Measurements from ENCODE around the gene SHH.

The SHH gene

DNA sequence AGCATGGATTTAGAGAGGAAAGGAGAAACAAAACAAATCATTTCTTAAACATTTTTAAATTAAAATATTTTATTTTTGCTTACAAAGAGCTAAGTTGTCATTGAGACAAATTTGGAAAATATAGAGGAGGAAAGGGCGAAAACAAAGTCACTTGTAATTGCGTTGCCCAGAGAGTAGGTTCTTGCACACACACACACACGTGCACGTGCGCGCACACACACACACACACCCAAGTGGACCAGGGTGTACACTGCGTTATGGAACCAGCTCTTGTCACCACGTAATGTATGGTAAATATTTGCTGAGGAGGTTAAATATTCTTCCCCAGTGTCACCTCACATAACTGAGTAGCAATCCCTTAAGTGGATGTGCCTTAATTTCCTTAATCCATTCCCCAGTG, 21.6 kb downstream of the SHH start:
- no peak for DNase-seq

DNA sequence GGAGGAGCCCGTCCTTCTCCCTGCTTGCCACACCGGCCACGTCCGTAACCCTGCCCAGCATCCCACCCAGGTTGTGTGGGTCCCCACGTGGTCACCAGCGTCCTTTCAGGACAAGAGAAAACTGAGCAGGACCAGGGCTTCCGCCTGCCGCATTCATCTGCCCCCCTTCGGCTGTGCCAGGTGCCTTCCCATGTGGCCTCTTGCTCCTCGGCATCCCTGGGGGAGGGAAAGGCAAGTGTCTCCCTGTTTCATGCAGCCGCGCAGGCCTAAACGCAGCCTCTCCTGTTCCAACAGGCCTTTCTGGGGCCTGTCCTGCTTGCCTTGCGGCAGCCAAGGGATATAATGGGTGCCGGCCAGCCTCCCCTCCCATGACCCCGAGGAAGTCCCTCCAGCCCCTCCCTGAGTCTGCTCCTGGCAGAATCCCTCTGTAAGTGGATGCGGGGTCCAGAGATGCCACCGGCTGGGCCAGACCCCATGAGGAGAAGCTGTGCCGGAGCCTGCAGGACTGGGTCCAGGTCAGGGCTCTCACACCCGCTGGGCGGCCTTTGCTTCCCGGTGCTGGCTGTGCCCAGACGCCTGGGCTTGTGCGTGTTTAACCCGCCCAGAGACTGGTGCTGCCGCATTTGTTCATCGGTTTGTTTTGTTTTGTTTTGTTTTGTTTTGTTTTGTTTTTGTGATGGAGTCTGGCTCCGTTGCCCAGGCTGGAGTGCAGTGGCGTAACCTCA, 23.1 kb downstream of the SHH start:
- DNase-seq: no peak

DNA sequence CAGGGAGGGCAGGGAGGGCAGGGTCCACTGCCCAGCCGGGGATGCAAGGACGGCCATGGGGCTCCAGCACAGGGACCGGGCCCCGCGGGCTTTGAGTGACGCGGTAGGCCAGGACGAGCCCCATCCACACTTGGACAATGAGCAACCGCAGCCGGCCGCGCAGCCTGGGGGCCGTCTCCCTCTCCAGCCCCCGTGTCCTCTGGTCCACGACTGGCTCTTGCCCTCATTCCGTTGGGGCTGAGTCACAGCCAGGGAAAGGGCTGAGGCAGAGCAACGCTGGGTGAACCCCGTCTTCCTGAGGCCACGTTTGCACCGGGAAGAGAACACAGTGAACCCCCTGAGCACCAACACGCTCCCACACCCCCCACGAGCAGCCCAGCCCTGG, 23.7 kb downstream of the SHH start:
- DNase-seq: no peak

DNA sequence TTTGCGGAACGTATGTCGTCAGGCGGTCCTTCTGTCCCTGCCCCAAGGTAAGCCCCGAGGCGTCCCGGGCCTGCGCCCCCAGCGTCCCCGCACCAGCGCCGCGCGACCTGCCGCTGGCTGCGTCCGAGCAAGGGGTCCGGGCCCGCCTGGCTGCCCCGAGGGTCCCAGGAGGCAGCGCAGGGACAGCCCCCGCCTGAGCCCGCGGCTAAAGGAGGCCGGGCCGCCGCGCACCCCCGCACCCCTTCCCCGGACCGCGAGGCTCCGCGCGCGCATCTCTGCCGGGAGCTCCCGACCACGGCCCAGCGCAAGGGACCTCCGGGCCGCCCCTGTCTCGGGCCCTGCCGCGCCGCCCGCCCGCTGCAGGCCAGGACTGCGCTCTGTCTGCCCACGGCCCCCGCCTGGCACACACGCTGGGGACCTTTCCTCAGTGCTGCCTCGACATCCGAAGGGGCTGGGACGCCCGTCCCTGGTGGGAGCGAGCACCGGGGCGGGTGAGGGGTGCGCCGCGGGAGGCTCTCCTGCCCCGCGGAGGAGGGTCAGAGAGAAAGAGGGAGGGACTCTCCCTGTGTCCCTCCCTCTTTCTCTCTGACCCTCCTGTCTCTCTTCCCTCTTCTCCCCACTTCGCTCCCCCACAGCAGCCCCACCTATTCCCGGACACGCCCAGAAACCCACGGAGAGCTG, 25.0 kb downstream of the SHH start:
- no peak for DNase-seq

DNA sequence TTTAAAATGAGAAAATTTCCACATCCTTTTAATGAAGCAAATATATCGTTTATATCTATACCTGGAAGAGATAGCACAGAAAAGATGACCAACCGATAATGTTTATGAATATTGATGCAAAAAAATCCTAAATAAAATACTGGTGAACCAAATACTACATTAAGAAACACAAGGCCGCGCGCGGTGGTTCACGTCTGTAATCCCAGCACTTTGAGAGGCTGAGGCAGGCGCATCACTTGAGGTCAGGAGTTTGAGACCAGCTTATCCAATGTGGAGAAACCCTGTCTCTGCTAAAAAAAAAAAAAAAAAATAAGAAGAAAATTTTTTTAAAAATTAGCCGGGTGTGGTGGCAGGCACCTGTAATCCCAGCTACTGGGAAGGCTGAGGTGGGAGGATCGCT, 25.8 kb downstream of the SHH start:
- DNase-seq: no peak

DNA sequence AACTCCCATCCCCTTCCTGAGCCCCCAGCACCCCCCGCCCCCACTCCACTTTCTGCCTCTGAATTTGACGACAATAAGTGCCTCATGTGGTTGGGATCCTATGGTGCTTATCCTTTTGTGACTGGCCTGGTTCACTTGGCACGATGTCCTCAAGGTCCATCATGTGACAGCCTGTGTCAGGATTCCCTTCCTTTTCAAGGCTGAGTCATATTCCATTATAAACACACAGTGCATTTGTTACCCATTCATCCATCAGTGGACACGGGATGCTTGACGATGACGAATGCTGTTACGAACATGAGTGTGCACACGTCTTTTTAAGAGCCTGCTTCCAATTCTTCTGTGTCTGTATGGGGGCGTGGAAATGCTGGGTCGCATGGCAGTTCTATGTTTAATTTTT, 26.7 kb downstream of the SHH start:
- DNase-seq: no peak

DNA sequence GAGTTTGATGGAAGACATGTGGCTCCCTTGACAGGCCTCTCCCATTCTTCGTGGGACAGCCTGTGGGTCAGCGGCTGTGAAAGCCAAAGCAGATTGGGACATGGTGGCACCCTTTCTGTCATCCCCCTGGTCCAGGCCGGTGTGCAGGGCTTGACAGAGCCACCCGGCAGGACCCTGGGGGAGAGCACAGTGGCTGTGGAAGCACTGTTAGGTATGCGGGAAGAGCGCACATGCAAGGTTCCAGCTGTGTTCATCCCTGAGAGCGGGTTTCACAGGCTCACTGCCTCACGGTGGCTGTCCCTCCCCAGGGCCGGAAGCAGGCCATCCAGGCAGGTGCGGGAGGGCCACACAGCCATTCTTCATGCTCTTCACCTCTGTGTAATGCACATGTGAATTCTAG, 29.8 kb downstream of the SHH start:
- no peak for DNase-seq

DNA sequence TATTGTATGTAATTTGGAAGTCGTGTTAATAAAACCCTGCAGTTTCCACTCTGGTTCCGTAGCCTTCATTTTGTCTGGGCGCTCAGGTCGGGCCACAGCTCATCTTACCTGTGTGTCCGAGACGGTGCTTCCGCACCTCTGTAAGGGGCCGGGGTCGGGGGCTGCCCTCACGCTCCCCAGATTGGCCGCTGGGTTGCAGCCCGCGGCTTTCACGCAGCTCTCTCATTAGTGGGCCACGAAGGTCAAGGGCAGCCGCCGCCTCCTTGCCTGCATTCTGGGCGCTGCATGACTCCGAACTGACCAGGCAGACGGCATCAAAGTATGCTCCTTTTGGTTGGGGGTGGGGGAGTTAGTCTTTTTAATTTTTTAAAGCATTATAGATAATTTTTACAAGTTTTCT, 30.8 kb downstream of the SHH start:
- DNase-seq: no peak

DNA sequence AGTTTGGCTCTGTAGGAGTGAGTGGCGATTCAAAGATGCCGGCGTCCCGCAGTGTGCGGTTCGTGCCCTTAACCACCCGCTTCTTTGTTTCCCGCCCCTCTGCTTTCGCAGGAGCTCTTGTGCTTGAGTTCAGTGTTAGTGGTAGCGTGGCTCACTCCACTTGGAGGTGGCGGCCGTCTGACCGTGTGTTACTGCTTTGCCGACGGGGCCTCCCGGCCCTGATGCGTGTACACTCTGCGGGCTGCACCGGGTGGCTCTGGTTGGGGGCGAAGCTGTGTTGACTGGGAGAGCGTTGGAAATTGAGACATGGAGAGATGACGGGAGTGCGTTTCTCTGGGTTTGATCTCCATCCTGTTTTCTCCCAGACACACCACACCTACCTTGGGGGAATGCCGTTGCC, 31.4 kb downstream of the SHH start:
- DNase-seq: no peak

DNA sequence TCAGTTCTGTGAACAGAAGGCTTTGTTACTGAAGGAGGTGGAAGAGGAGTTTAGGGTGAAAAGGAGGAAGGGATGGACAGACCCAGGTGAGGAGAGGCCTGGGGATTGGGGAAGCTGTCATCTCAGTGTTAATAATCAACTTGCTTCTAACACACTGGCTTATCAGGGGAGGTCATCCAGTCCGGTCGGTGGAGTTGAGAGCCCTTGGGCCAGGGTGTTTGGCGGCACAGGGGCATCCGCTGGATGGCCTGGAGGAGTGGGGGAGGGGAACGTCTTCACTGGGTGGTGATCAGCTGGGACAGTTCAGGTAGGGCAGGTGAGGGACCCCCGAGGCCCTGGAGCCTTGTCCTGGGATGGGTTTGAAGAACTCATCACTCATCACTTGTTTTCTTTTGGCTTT, 33.9 kb downstream of the SHH start:
- DNase-seq: no peak

DNA sequence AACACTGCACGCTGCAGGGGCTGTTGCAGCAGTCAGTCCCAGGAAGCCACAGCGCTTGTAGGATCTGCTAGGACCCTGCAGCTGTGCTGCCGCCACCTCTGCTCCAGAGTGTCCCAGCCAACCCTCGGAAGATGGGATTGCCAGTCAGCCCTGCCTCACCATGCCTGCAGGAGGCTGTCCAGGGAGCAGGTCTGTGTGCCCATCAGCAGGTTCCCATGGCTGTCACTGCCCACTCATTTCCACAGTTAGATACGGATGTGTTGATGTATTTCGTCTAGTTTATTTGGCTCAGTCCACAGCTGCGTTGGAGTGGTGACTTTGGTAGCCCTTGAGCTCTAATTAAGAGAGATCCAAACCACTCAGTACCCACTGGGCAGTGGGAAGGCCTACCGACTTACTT, 35.7 kb downstream of the SHH start:
- DNase-seq: no peak

DNA sequence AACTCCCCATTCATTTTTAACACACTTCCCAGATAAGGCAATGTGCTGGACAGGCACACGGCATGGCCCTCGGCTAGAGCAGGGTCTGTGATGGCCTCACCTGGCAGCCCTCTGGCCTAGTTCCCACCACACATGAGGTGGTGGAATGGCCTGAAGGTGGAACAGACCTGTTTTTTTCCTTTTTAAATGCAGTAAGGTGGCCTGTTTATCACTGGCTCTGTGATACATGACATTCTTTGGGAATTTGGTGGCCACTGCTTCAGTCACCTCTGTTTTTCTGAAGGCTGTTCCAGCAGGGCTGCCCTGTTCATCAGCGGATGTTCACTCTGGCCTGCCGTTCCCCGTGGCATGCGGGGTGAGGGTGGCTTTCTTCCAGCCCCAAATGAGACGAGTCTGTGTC, 36.6 kb downstream of the SHH start:
- no peak for DNase-seq

DNA sequence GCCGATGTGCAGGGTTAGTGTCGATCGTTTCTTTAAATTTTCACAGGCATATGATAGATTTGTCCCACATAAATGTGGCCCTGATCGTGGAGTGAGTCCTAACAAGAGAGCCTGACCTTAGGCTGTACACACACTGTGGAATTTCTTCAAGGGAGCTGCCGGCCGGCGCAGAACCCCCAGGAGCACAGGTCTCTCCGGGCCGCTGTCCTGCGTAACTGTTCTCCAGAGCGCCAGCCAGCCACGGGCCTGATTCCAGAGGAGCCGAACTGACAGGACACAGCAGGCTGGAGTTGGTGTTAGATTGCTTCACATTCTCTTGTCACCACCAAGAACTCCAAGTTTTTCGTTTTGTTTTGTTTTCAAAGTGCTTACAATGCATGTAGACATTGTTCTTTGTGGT, 37.3 kb downstream of the SHH start:
- DNase-seq: no peak

DNA sequence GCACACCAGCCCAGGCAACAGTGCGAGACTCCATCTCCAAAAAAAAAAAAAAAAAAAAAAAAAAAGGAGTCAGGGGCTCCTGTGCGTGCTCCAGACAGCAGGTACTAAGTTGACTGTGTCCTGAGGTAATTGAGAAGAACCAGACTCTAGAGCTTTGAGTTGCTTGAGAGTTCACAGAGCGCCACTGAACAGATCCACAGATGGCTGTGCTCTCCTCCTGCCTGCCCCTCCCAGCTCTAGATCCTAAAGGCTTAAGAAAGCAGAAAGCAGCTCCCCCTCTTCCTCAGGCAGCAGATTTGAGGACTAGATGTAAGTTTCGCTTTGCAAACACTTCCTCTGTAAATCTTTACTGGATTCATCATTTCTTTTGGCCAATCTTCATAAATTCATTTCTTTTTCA, 38.7 kb downstream of the SHH start:
- DNase-seq: no peak

DNA sequence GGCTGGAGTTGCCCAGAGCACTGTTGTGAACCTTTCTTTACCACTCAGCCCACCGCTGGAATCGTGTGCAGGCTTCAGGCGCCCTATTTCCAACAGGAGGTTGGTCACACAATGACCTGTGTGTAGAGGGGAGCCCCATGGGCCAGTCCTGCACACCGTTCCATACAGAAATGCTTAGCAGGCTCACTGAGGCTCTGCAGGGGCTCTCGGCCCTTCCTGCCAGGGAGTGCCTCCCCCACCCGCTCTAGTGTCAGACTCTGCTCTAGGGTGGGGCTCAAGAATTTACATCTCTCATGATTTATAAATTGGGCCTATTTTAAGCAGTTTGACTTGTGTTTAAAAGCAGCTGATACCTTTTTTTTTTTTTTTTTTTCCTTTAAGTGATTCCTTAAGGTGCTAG, 42.0 kb downstream of the SHH start:
- no peak for DNase-seq

DNA sequence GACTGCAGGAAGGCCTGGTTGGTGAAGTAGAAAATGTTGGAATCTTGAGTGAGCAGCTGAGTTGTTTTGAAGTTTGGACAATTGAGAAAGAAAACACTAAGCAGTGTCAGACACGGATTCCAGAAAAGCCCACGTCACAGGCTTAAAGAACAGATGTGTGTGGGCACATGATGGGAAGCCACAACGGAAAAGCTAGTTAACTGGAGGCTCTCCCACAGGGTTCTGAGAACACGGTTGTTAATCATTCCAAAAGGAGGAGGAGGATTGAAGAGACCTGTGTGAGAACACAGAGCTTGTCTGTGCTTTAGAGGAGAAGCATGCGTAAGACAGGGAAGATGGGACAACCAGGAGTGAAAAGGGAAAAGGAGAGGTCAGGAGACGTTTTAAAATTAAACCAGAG, 42.6 kb downstream of the SHH start:
- DNase-seq: no peak

DNA sequence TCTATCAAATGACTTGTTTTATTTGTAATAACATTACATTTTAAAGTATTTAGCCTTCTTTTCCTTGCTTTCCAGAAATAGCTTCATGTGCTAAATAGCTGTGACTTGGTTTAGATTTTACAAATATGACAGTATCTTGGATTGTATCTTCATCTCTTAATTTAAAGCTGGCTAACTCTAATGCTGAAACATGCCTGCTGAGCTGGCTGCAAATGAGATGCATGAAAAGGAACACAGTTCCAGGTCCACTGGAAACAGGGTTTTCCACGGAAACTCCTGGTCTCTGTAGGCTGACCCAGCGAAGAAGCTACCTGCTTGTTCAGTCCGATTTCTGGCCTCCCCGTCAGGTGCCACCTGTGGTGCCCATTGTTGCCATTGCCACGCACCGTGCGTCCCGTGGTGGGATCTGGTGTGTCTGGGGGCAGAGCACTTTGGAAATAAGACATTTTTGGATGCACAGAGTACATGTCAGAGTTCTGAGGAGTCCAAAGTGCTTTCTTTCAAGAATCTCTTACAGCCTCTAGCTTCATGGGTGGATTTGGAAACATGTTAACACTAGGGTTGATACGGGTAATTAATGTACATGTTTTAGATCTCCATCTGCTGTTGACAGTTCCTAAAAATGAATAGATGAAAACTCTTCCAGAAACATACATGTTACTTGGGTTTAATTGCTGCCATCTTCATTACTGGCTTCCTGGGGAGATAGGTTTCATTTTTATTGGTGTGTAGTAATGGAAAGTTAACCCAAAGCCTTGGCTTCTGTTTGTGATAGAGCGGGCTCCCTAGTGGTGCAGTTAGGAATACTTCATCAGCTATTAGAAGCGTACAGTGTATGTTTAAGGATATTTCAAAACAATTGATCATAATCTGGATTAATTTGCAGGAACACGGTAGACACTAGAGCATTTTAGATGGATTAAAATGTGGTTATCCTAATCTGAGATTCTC, 45.0 kb downstream of the SHH start:
- no peak for DNase-seq

DNA sequence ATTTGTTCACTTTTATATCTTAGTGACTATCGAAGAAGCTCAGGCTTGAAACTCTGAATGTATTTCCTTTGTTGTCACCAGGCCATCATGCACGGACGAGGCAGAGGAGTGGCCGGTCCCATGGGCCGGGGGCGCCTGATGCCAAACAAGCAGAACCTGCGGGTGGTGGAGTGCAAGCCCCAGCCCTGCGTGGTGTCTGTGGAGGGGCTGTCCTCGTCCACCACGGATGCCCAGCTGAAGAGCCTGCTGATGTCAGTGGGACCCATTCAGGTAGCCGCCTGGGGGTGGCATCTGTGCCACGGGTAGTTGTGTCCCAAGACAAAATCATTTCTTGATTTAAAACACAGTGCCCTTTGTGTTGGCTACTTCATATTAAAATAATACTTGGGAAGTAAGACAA, 45.9 kb downstream of the SHH start:
- DNase-seq: no peak

DNA sequence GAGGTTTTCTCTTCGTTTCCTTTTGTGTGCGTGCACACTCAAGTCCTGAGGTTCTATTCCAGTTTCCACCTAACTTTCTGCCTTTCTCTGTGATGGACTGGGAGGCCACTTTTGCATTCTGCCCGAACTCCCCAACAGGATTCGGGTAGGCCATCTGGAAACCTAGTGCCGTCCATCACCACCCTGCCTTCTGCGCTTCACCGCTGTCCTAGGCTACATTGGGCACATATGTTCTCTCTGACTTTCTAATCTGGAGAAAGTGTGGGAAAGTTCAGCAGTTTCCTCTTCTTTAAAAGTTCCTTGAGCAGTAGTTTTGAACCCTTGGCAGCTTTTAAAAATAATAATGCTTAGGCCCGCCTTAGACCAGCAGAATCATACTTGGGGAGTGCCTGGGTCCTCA, 46.8 kb downstream of the SHH start:
- no peak for DNase-seq

DNA sequence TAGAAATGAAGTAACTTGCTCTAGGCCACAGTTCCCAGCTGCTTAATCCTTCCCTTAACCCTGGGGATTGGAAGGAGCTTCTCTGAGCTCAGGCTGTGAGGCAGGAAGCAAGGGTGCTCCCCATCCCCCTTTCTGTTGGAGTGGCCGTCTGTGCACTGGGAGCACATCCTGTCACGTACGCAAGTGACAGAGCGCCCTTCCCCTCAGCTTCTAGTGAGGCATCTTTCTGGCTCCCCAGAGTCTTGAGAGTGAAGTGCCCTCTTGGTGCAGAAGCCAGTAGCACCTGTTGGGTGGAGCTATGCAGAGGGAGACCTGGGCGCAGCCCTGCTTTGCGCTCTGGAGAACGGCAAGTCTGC, 47.8 kb downstream of the SHH start:
- DNase-seq: no peak

DNA sequence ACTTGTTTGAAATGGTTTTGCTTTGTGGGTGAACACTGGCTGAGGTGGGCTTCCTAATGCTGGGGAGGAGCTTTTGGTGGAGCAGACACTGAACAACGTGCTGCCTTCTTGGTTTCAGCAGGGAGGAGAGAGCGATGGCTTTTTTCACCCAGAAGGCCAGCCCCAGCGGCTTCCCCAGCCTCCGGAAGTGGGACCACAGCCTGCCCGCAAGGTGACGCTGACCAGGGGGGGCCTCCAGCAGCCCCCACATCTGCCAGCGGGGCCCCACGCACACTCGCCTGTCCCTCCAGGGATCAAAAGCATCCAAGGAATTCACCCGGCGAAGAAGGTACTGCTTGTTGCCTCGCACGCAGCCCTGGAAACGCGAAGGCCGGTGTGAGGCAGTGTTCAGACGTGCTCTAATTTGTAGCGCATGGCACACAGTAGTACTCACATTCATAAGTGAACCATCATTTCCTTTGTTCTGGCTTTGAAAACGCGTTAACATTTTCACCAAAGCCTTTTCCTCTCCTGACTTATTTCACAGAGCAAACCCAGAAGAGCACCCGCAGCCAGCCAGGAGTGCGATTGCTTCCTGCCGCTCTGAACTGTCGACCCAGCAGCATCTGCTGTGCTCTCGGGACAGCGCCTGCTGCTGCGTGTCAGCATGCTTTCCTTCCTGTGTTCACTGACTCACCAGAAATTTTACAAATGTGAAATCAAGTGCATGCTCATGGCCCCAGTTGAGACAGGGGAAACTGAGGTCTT, 48.4 kb downstream of the SHH start:
- peak; percentile 27 for DNase-seq

DNA sequence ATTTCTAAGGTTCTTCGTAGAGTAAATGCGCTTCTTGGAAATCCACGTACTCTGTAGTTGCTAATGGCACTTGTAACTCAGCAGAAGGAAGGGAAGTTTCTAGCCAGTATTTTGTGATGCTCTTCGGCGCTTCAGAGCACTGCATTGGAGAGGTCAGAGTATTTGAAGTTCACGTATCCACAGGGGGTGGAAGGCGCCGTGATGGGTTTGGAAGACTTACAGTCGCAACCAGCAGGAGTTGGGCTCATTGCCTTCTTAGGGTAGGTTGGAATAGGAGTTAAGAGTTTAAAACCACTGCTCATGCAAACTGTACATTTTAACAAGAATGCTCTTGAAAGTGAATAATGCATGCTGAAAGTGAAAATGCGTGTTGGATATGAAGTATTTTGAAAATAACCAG, 49.1 kb downstream of the SHH start:
- DNase-seq: no peak

DNA sequence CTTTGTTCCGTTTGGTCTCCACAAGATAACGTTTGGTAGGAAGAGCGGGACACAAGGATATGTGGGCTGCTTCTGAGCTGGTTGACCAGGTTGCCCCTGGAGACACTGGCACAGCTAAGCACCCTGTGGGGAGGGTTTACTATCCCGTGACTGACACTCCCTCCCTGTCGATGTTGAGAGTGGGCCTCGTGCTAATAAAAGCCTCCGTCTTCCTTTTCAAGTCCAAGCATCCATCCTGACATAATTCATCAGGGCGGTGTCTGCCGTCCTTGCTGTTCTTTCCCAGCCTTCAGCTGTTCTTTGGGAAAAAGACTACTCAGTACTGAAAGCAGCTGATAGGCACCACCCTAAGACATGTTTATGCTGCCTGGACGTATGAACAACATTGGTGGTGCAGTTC, 49.6 kb downstream of the SHH start:
- DNase-seq: no peak
